K562 (cell line): Measurements from ENCODE around the gene LPCAT2. TPM values are rescaled to one million over a fixed set of nuclear protein-coding genes. Genes with fewer than 3 reads are reported as not detected.

Experiments
- ATAC-seq: fragments of 200-7000 bp; cut with Tn5 transposase; 3 replicates; pipeline ENCODE4 v1.9.1; 2020; ENCODE audit warnings: moderate library complexity
- BruUV-seq: library from RNA; stranded (reverse); fragments of 400-500 nt; replicated peaks from 2 replicates; lab custom pipeline; 2021; lab: Mats Ljungman, UMichigan
- CTCF ChIA-PET: fragments of 300-600 bp; formaldehyde crosslinking; extraction: SDS; loops from one replicate; lab custom pipeline; 2021; ENCODE audit warnings: low intra/inter-chr PET ratio; lab: Yijun Ruan, JAX
- POLR2A ChIA-PET: fragments of 300-600, 350-650 bp; sonication (Branson Sonifier 250); formaldehyde crosslinking; extraction: SDS; loops from one replicate; lab custom pipeline; 2021; ENCODE audit warnings: antibody characterized with exemption, inconsistent platforms; lab: Yijun Ruan, JAX
- DNase-seq, 4 experiments: peaks; one replicate each; pipeline versions ENCODE4 v3.0.0 to v3.0.0-alpha.2; 2011 to 2018; ENCODE audit warnings: low spot score in 3 of 4, mixed read lengths in 3 of 4; ENCODE audit errors: extremely low read depth in 1 of 4
- FAIRE-seq: peaks from 2 replicates; lab custom pipeline; 2011; peaks lifted over from hg19 to GRCh38; lab: Jason Lieb, UNC
- H2AFZ ChIP-seq: 2 replicates; pipeline ENCODE4 v1.6.0; 2011; ENCODE audit warnings: low read depth, low read length, control low read depth, inconsistent platforms
- H3K27ac ChIP-seq: fragments of 200-600 bp; 3 replicates; pipeline ENCODE4 v1.8.0; 2011; ENCODE audit warnings: low read depth, mild to moderate bottlenecking, control low read depth, inconsistent platforms, low read length, moderate library complexity, mixed read lengths; ENCODE audit errors: extremely low read depth
- H3K27me3 ChIP-seq, 2 experiments: fragments of 300-600 bp in 1 of 2; 2 replicates in 1 of 2; 3 replicates in 1 of 2; pipeline versions ENCODE4 v1.6.0 to v1.8.0; 2011; ENCODE audit warnings: inconsistent platforms in 2 of 2, low read length in 2 of 2, mild to moderate bottlenecking in 1 of 2, mixed read lengths in 1 of 2, moderate library complexity in 1 of 2; ENCODE audit not compliant: control insufficient read depth in 2 of 2, insufficient read depth in 2 of 2
- H3K36me3 ChIP-seq: fragments of 300-600 bp; 3 replicates; pipeline ENCODE4 v1.8.0; 2011; ENCODE audit warnings: mild to moderate bottlenecking, low read length, inconsistent platforms; ENCODE audit not compliant: control insufficient read depth, insufficient read depth
- H3K4me1 ChIP-seq, 2 experiments: fragments of 200-600 bp in 1 of 2; replicated peaks in 1 of 2; 2 replicates in 1 of 2; 3 replicates in 1 of 2; pipeline versions ENCODE4 v1.5.1 to v1.8.0; 2011; ENCODE audit warnings: inconsistent platforms in 2 of 2, low read length in 2 of 2, mild to moderate bottlenecking in 1 of 2, mixed read lengths in 1 of 2, moderate library complexity in 1 of 2; ENCODE audit not compliant: control insufficient read depth in 2 of 2, insufficient read depth in 2 of 2
- H3K4me2 ChIP-seq: 2 replicates; pipeline ENCODE4 v1.6.1; 2011; ENCODE audit warnings: low read length, control low read depth, inconsistent platforms, mixed read lengths; ENCODE audit not compliant: insufficient read depth
- H3K4me3 ChIP-seq: fragments of 200-600 bp; sonication (generic), shearing (Covaris generic); 2 replicates; pipeline ENCODE4 v1.5.1; 2016; ENCODE audit warnings: control low read depth, inconsistent platforms
- H3K79me2 ChIP-seq: fragments of 200-600 bp; 3 replicates; pipeline ENCODE4 v1.8.0; 2011; ENCODE audit warnings: low read length, inconsistent platforms; ENCODE audit not compliant: control insufficient read depth, insufficient read depth
- H3K9ac ChIP-seq, 2 experiments: 2 replicates each; pipeline versions ENCODE4 v1.6.0 to v1.6.1; 2011; ENCODE audit warnings: low read depth in 2 of 2, low read length in 2 of 2, control low read depth in 1 of 2, inconsistent platforms in 1 of 2, mild to moderate bottlenecking in 1 of 2, mixed read lengths in 1 of 2; ENCODE audit not compliant: insufficient read depth in 1 of 2
- H3K9me1 ChIP-seq: one replicate; pipeline ENCODE4 v1.6.0; 2011; ENCODE audit warnings: inconsistent platforms, mild to moderate bottlenecking, low read length, moderate library complexity; ENCODE audit not compliant: control insufficient read depth, insufficient read depth
- H3K9me3 ChIP-seq: replicated peaks from 2 replicates; pipeline ENCODE4 v1.5.1; 2011; ENCODE audit warnings: low read depth, low read length, inconsistent platforms; ENCODE audit not compliant: control insufficient read depth, insufficient read depth
- H4K20me1 ChIP-seq: replicated peaks from 2 replicates; pipeline ENCODE4 v1.6.1; 2011; ENCODE audit warnings: low read length, inconsistent platforms, mixed read lengths; ENCODE audit not compliant: control insufficient read depth, insufficient read depth
- CBFA2T2 ChIP-seq: fragments of 450-650 bp; conservative IDR thresholded peaks from 2 replicates; pipeline ENCODE4 v1.6.1; 2017; ENCODE audit warnings: mild to moderate bottlenecking
- CTCF ChIP-seq, 3 experiments: IDR thresholded peaks in 2 of 3; conservative IDR thresholded peaks in 1 of 3; 2 replicates each; pipeline ENCODE4 v1.5.1; 2011 to 2012; ENCODE audit warnings: low read length in 3 of 3, mild to moderate bottlenecking in 3 of 3, control low read depth in 2 of 3, improper control_type of control experiment in 1 of 3, inconsistent platforms in 1 of 3, low read depth in 1 of 3, mixed read lengths in 1 of 3, moderate library complexity in 1 of 3; ENCODE audit not compliant: insufficient read depth in 2 of 3
- PRDM10 ChIP-seq: fragments of 450-650 bp; IDR thresholded peaks from 2 replicates; pipeline ENCODE4 v1.6.1; 2018; ENCODE audit not compliant: partially characterized antibody
- RAD21 ChIP-seq, 2 experiments: fragments of 250-450 bp in 1 of 2; fragments of 450-650 bp in 1 of 2; sonication (Bioruptor Pico) in 1 of 2; formaldehyde crosslinking in 1 of 2; IDR thresholded peaks in 1 of 2; conservative IDR thresholded peaks in 1 of 2; 2 replicates each; pipeline versions ENCODE4 v1.4.0 to v1.8.0; 2020 to 2022; ENCODE audit warnings: mild to moderate bottlenecking in 2 of 2, moderate library complexity in 1 of 2
- RBM22 ChIP-seq: fragments of 200-400 bp; formaldehyde crosslinking; IDR thresholded peaks from 2 replicates; pipeline ENCODE4 v1.6.1; 2018; ENCODE audit warnings: low read length, low read depth; ENCODE audit not compliant: poor library complexity, severe bottlenecking
- REST ChIP-seq, 2 experiments: fragments of 450-650 bp; formaldehyde crosslinking in 1 of 2; IDR thresholded peaks; 2 replicates each; pipeline versions ENCODE4 v1.4.0 to v1.6.1; 2014 to 2020; ENCODE audit warnings: mild to moderate bottlenecking in 2 of 2, borderline replicate concordance in 1 of 2, low read depth in 1 of 2
- SIN3B ChIP-seq: fragments of 450-650 bp; IDR thresholded peaks from 2 replicates; pipeline ENCODE4 v1.6.1; 2017; ENCODE audit warnings: low read depth, mild to moderate bottlenecking, moderate library complexity
- WGBS: fragments of 100-300 bp; shearing (Covaris generic); methylation state at CpG from one replicate; pipeline ENCODE4 v1.1.6; 2016; ENCODE audit warnings: low coverage, mixed read lengths; ENCODE audit not compliant: insufficient coverage; ENCODE audit errors: missing lambda C conversion rate; 5-methylcytosine and 5-hydroxymethylcytosine counted together
- in situ Hi-C: fragments of 300-500 bp; cut with MboI; formaldehyde crosslinking; loops from 4 replicates; pipeline ENCODE4 v1.15.0; 2018; ENCODE audit warnings: inconsistent platforms, mixed read lengths
- intact Hi-C: fragments of 100-400 bp; cut with micrococcal nuclease; formaldehyde crosslinking; loops from 2 replicates; pipeline ENCODE4 v1.14.2; 2022
- polyA plus RNA-seq, 8 experiments: library from polyadenylated mRNA; depleted of rRNA in 4 of 8; stranded (reverse) in 5 of 8; unstranded in 3 of 8; fragments of >200 nt; fragmentation: Nextera tagmentation in 2 of 8; fragmentation: Illumina TruSeq in 1 of 8; extraction: Ambion mirVana in 2 of 8; extraction: Trizol in 1 of 8; gene quantifications; 2 replicates each; pipeline versions ENCODE4 v1.2.1 to v1.2.3, GENCODE V29; 2011 to 2014; ENCODE audit warnings: inconsistent platforms in 1 of 8, missing spikeins in 1 of 8
- total RNA-seq, 7 experiments: library from RNA; depleted of rRNA in 6 of 7; stranded (reverse); fragments of >200 nt in 6 of 7; fragmentation: Illumina TruSeq in 2 of 7; extraction: Trizol in 2 of 7; gene quantifications; 2 replicates each; pipeline versions ENCODE4 v1.2.1 to v1.2.3, GENCODE V29; 2011 to 2021; ENCODE audit warnings: low replicate concordance in 1 of 7

Gene LPCAT2
- total and polyA plus RNA-seq, 9 of the 15 experiments (the other 6 are each of a cell fraction or from before 2014, with no cell fraction given): 2.9 to 15.0 (median 7.3) TPM

GRCh38 chr16:55543472-55543871, 34.6 kb downstream of the LPCAT2 start:
- no TSS peak for BruUV-seq
- Histone ChIP-seq H2AFZ (no peak overlapping the region), H3K79me2 (no peaks in the 10 kb centered on the region), H3K27ac (no peak overlapping the region), H3K27me3 (no peaks in the 10 kb centered on the region), H4K20me1 (peaks cover 3% of the 10 kb centered on the region; the same call in 1 of the 2 replicates), H3K4me1 (no peaks in the 10 kb centered on the region), H3K36me3 (no peaks in the 10 kb centered on the region), H3K4me3 (no peak overlapping the region), H3K9me3 (no peaks in the 10 kb centered on the region), H3K9ac (no peak overlapping the region), H3K9me1 (no peaks in the 10 kb centered on the region), H3K4me2 (no peak overlapping the region)
- in situ Hi-C loops: no loop called here
- ATAC-seq (no peak), DNase-seq (peak in 1 of 4 experiments; percentile 11), FAIRE-seq (no peak)
- intact Hi-C loops: loop anchor here (1.0 kb wide), 1 partner anchor 78 kb away; no protein-coding TSS in a partner anchor
- WGBS: 2% methylated on average over 2 of the region's 2 CpGs
- ChIA-PET CTCF (interaction anchor here (1.3 to 5.0 kb wide), 5 partner anchors 47 to 159 kb away, joined by 3 to 64 read pairs (median 8); no protein-coding TSS in a partner anchor), POLR2A (no interaction called here)
- TF ChIP-seq RAD21 (CRISPR knock-in tag; conservative IDR thresholded peaks at IDR 0.05 in 1 of 2, IDR thresholded peaks at IDR 0.05 in 1 of 2) (peak; percentile 55 to 59), REST (IDR thresholded peaks at IDR 0.05; ENCODE audit: borderline replicate concordance) (peak; percentile 24; the same call in 1 of the 2 replicates), REST (CRISPR knock-in tag; IDR thresholded peaks at IDR 0.05; ENCODE audit: low read depth) (no peak), CTCF (IDR thresholded peaks at IDR 0.05 in 2 of 3, conservative IDR thresholded peaks at IDR 0.05 in 1 of 3; ENCODE audit: insufficient read depth in 2 of 3, low read depth in 1 of 3, low read length in 3 of 3) (peak in 1 of 3 experiments; percentile 53; a peak in 2 of 6 replicates), PRDM10 (no peak), RBM22 (no peak), CBFA2T2 (no peak), SIN3B (no peak)
